IPS DF 19.7 (cell line): Measurements from ENCODE around the gene DGKK.
"Not testable (repeated sequence)": the region's sequence is repeated elsewhere in the genome, so short reads cannot be mapped to it uniquely, and the experiment has no call there.

ENCODE experiments used
- DNase-seq: peaks from one replicate; pipeline ENCODE4 v3.0.0-alpha.2; 2013; ENCODE audit warnings: low read depth, low spot score

DGKK gene

GRCh38 chrX:50431623-50432022, 39.0 kb downstream of the DGKK start:
- no peak for DNase-seq

GRCh38 chrX:50430917-50431575, 39.6 kb downstream of the DGKK start:
- DNase-seq, result no peak

- DNase-seq, result no peak
Observed at GRCh38 chrX:50428174-50428573, 42.5 kb downstream of the DGKK start.

- peak; percentile 7 for DNase-seq
Observed at GRCh38 chrX:50407976-50408375, 62.6 kb downstream of the DGKK start.

- no peak for DNase-seq
Observed at GRCh38 chrX:50403903-50404302, 66.7 kb downstream of the DGKK start.

GRCh38 chrX:50402886-50403285, 67.7 kb downstream of the DGKK start:
- no peak for DNase-seq

GRCh38 chrX:50393902-50394301, 76.7 kb downstream of the DGKK start:
- DNase-seq, result no peak

GRCh38 chrX:50386520-50386919, 84.1 kb downstream of the DGKK start:
- DNase-seq, result no peak

- DNase-seq, result no peak
Observed at GRCh38 chrX:50381729-50382415, 88.8 kb downstream of the DGKK start.

GRCh38 chrX:50375481-50376267, 95.0 kb downstream of the DGKK start:
- DNase-seq, result no peak

- DNase-seq, result no peak
Observed at GRCh38 chrX:50372966-50373365, 97.7 kb downstream of the DGKK start.

GRCh38 chrX:50343917-50344316, 126.7 kb downstream of the DGKK start:
- no peak for DNase-seq

GRCh38 chrX:50333308-50333707, 137.3 kb downstream of the DGKK start:
- DNase-seq, result no peak

- DNase-seq, result not testable (repeated sequence)
Observed at GRCh38 chrX:50332668-50333067, 138.0 kb downstream of the DGKK start.

- no peak for DNase-seq
Observed at GRCh38 chrX:50327235-50327634, 143.4 kb downstream of the DGKK start.
